ENCODE data around the gene KRT77. TPM values are rescaled to one million over a fixed set of nuclear protein-coding genes. Genes with fewer than 3 reads are reported as not detected.

The KRT77 gene
- total RNA-seq, 2 experiments from 2014 or later = not detected

GRCh38 chr12:52644078-52644415 is 59.3 kb downstream of the KRT77 start:
- POLR2A ChIA-PET = no interaction called here
- TF ChIP-seq EZH2phosphoT487 (IDR thresholded peaks at IDR 0.05; ENCODE audit: borderline replicate concordance, low read depth, low read length) = no peak
- TF ChIP-seq CTCF (conservative IDR thresholded peaks at IDR 0.05; ENCODE audit: low read length) = no peak

GRCh38 chr12:52643233-52644077 is 59.9 kb downstream of the KRT77 start:
- Histone ChIP-seq H3K79me2 (ENCODE audit: insufficient read depth, low read depth, low read length) (no peaks in the 10 kb centered on the region), H4K20me1 (ENCODE audit: insufficient read depth, low read length) (no peaks in the 10 kb centered on the region), H3K4me1 (ENCODE audit: insufficient read depth, low read length, poor library complexity, severe bottlenecking) (no peaks in the 10 kb centered on the region), H2AFZ (ENCODE audit: low read length) (no peak overlapping the region), H3K9me2 (ENCODE audit: insufficient read depth, low read length) (no peaks in the 10 kb centered on the region), H3K4me2 (ENCODE audit: low read length) (no peak overlapping the region), H3K27ac (ENCODE audit: low read depth, low read length, poor library complexity, severe bottlenecking) (no peak overlapping the region), H3K4me3 (ENCODE audit: low read depth, low read length, poor library complexity, severe bottlenecking) (no peak overlapping the region), H3K36me3 (ENCODE audit: insufficient read depth, low read length) (no peaks in the 10 kb centered on the region), H3K9me3 (ENCODE audit: low read length) (no peaks in the 10 kb centered on the region)
- no peak for DNase-seq (ENCODE audit: low spot score)
- TF ChIP-seq CTCF (conservative IDR thresholded peaks at IDR 0.05; ENCODE audit: low read length) (no peak), EZH2phosphoT487 (IDR thresholded peaks at IDR 0.05; ENCODE audit: borderline replicate concordance, low read depth, low read length) (no peak)
- CTCF ChIA-PET (ENCODE audit: unreplicated experiment) = no interaction called here
- POLR2A ChIA-PET = no interaction called here
- no TSS peak for BruUV-seq (replicated peaks)
- intact Hi-C loops (cut with micrococcal nuclease; ENCODE audit: unreplicated experiment) = no loop called here

More at GRCh38 chr12:52644078-52644415, 59.3 kb downstream of the KRT77 start:
- BruUV-seq (replicated peaks) = no TSS peak
- intact Hi-C loops (cut with micrococcal nuclease; ENCODE audit: unreplicated experiment) = no loop called here
- no peaks in the 10 kb centered on the region for H4K20me1 ChIP-seq (ENCODE audit: insufficient read depth, low read length)
- H3K79me2 ChIP-seq (ENCODE audit: insufficient read depth, low read depth, low read length) = no peaks in the 10 kb centered on the region
- no peak overlapping the region for H2AFZ ChIP-seq (ENCODE audit: low read length)
- H3K27ac ChIP-seq (ENCODE audit: low read depth, low read length, poor library complexity, severe bottlenecking) = no peak overlapping the region
- DNase-seq (ENCODE audit: low spot score) = no peak
- CTCF ChIA-PET (ENCODE audit: unreplicated experiment) = no interaction called here
- H3K9me3 ChIP-seq (ENCODE audit: low read length) = no peaks in the 10 kb centered on the region
- no peak overlapping the region for H3K4me3 ChIP-seq (ENCODE audit: low read depth, low read length, poor library complexity, severe bottlenecking)
- no peak overlapping the region for H3K4me2 ChIP-seq (ENCODE audit: low read length)
- no peaks in the 10 kb centered on the region for H3K9me2 ChIP-seq (ENCODE audit: insufficient read depth, low read length)
- H3K4me1 ChIP-seq (ENCODE audit: insufficient read depth, low read length, poor library complexity, severe bottlenecking) = no peaks in the 10 kb centered on the region
- H3K36me3 ChIP-seq (ENCODE audit: insufficient read depth, low read length) = no peaks in the 10 kb centered on the region

GRCh38 chr12:52641468-52641867 is 61.9 kb downstream of the KRT77 start:
- no peak overlapping the region for H3K4me3 ChIP-seq (ENCODE audit: low read depth, low read length, poor library complexity, severe bottlenecking)
- no peaks in the 10 kb centered on the region for H3K79me2 ChIP-seq (ENCODE audit: insufficient read depth, low read depth, low read length)
- TF ChIP-seq EZH2phosphoT487 (IDR thresholded peaks at IDR 0.05; ENCODE audit: borderline replicate concordance, low read depth, low read length) (no peak), CTCF (conservative IDR thresholded peaks at IDR 0.05; ENCODE audit: low read length) (no peak)
- no TSS peak for BruUV-seq (replicated peaks)
- no peaks in the 10 kb centered on the region for H4K20me1 ChIP-seq (ENCODE audit: insufficient read depth, low read length)
- H3K4me2 ChIP-seq (ENCODE audit: low read length) = no peak overlapping the region
- H3K9me3 ChIP-seq (ENCODE audit: low read length) = no peaks in the 10 kb centered on the region
- CTCF ChIA-PET (ENCODE audit: unreplicated experiment) = no interaction called here
- no peak for DNase-seq (ENCODE audit: low spot score)
- no peak overlapping the region for H2AFZ ChIP-seq (ENCODE audit: low read length)
- H3K4me1 ChIP-seq (ENCODE audit: insufficient read depth, low read length, poor library complexity, severe bottlenecking) = no peaks in the 10 kb centered on the region
- POLR2A ChIA-PET = interaction anchor here (0.7 kb wide), 1 partner anchor 183 kb away, joined by 3 read pairs; no protein-coding TSS in a partner anchor
- no peaks in the 10 kb centered on the region for H3K9me2 ChIP-seq (ENCODE audit: insufficient read depth, low read length)
- intact Hi-C loops (cut with micrococcal nuclease; ENCODE audit: unreplicated experiment) = no loop called here
- no peak overlapping the region for H3K27ac ChIP-seq (ENCODE audit: low read depth, low read length, poor library complexity, severe bottlenecking)
- no peaks in the 10 kb centered on the region for H3K36me3 ChIP-seq (ENCODE audit: insufficient read depth, low read length)

All from OCI-LY7 (cell line).